Neural cell (in vitro differentiated cells): ENCODE measurements around the gene GLS2. TPM values are rescaled to one million over a fixed set of nuclear protein-coding genes. Genes with fewer than 3 reads are reported as not detected.
"Not testable (repeated sequence)": the region's sequence is repeated elsewhere in the genome, so short reads cannot be mapped to it uniquely, and the experiment has no call there.

Experiments used
- H2AFZ ChIP-seq: fragments of 200-600, 300-800 bp; sonication (generic), shearing (Covaris generic); 2 replicates; pipeline ENCODE4 v1.6.0; 2014; ENCODE audit warnings: low read depth, mild to moderate bottlenecking, antibody characterized with exemption, low read length, moderate library complexity
- H3F3A ChIP-seq: fragments of 200-600 bp; shearing (Covaris generic); 2 replicates; pipeline ENCODE4 v1.6.1; 2016; ENCODE audit warnings: mild to moderate bottlenecking, moderate library complexity, mixed read lengths, antibody characterized with exemption, low read length; ENCODE audit not compliant: insufficient read depth, poor library complexity, severe bottlenecking
- H3K27ac ChIP-seq: fragments of 200-600, 300-800 bp; sonication (generic), shearing (Covaris generic); 2 replicates; pipeline ENCODE4 v1.5.1; 2014; ENCODE audit warnings: mild to moderate bottlenecking, low read length, moderate library complexity
- H3K27me3 ChIP-seq: fragments of 300-800, 200-600 bp; sonication (generic), shearing (Covaris generic); 2 replicates; pipeline ENCODE4 v1.6.0; 2014; ENCODE audit warnings: mild to moderate bottlenecking, low read depth, low read length, moderate library complexity; ENCODE audit not compliant: insufficient read depth
- H3K36me3 ChIP-seq: fragments of 300-800, 200-600 bp; sonication (generic), shearing (Covaris generic); 2 replicates; pipeline ENCODE4 v1.5.1; 2014; ENCODE audit warnings: mild to moderate bottlenecking, antibody characterized with exemption, low read length, moderate library complexity; ENCODE audit not compliant: insufficient read depth
- H3K4me2 ChIP-seq: fragments of 300-800, 200-600 bp; sonication (generic), shearing (Covaris generic); 2 replicates; pipeline ENCODE4 v1.6.0; 2014; ENCODE audit warnings: mild to moderate bottlenecking, low read length
- H3K4me3 ChIP-seq: fragments of 300-800, 200-600 bp; sonication (generic), shearing (Covaris generic); 2 replicates; pipeline ENCODE4 v1.5.1; 2014; ENCODE audit warnings: mild to moderate bottlenecking, low read length, moderate library complexity
- H3K79me2 ChIP-seq: fragments of 200-600 bp; shearing (Covaris generic); replicated peaks from 2 replicates; pipeline ENCODE4 v1.6.0; 2014; ENCODE audit warnings: mild to moderate bottlenecking, low read length, moderate library complexity; ENCODE audit not compliant: insufficient read depth
- H3K9ac ChIP-seq: fragments of 300-800, 200-600 bp; sonication (generic), shearing (Covaris generic); 2 replicates; pipeline ENCODE4 v1.6.1; 2016; ENCODE audit warnings: mild to moderate bottlenecking, low read length, mixed read lengths
- H3K9me2 ChIP-seq: fragments of 200-600 bp; shearing (Covaris generic); 2 replicates; pipeline ENCODE4 v1.6.1; 2016; ENCODE audit warnings: mild to moderate bottlenecking, low read length, mixed read lengths; ENCODE audit not compliant: insufficient read depth
- H3K9me3 ChIP-seq: fragments of 200-600, 300-800 bp; sonication (generic), shearing (Covaris generic); 2 replicates; pipeline ENCODE4 v1.6.1; 2016; ENCODE audit warnings: mild to moderate bottlenecking, mixed run types, low read length, moderate library complexity, mixed read lengths
- H4K20me1 ChIP-seq: fragments of 200-600 bp; shearing (Covaris generic); 2 replicates; pipeline ENCODE4 v1.6.1; 2016; ENCODE audit warnings: mild to moderate bottlenecking, mixed run types; ENCODE audit not compliant: insufficient read depth
- EP300 ChIP-seq: fragments of 450-650 bp; conservative IDR thresholded peaks from 2 replicates; pipeline ENCODE4 v1.6.1; 2014; ENCODE audit warnings: antibody characterized with exemption, mild to moderate bottlenecking, moderate library complexity; ENCODE audit not compliant: poor library complexity, severe bottlenecking
- EZH2 ChIP-seq: fragments of 200-600, 300-800 bp; shearing (Covaris generic), sonication (generic); IDR thresholded peaks from 2 replicates; pipeline ENCODE4 v1.6.1; 2014; ENCODE audit warnings: antibody characterized with exemption, low read length, borderline replicate concordance, mild to moderate bottlenecking; ENCODE audit not compliant: insufficient read depth, poor library complexity, severe bottlenecking
- MXI1 ChIP-seq: fragments of 450-650 bp; conservative IDR thresholded peaks from 2 replicates; pipeline ENCODE4 v1.6.1; 2014; ENCODE audit warnings: antibody characterized with exemption, mild to moderate bottlenecking; ENCODE audit not compliant: poor library complexity, severe bottlenecking
- POLR2AphosphoS5 ChIP-seq: IDR thresholded peaks from 2 replicates; pipeline ENCODE4 v1.6.1; 2012
- RAD21 ChIP-seq: fragments of 450-650 bp; conservative IDR thresholded peaks from 2 replicates; pipeline ENCODE4 v1.6.1; 2014; ENCODE audit warnings: antibody characterized with exemption, mild to moderate bottlenecking, moderate library complexity
- SMC3 ChIP-seq: fragments of 450-650 bp; conservative IDR thresholded peaks from 2 replicates; pipeline ENCODE4 v1.6.1; 2014; ENCODE audit warnings: antibody characterized with exemption, mild to moderate bottlenecking, moderate library complexity; ENCODE audit not compliant: poor library complexity
- TAF1 ChIP-seq: IDR thresholded peaks from 2 replicates; pipeline ENCODE4 v1.6.1; 2012; ENCODE audit warnings: low read depth
- polyA plus RNA-seq: library from polyadenylated mRNA; depleted of rRNA; stranded (reverse); fragments of >200 nt; gene quantifications from 2 replicates; pipeline ENCODE4 v1.2.3, GENCODE V29; 2014
- TF ChIP-seq, protein P1 (sequence below): fragments of 450-650 bp; IDR thresholded peaks from 2 replicates; pipeline ENCODE4 v1.5.1; 2014; ENCODE audit warnings: antibody characterized with exemption, mild to moderate bottlenecking, moderate library complexity; ENCODE audit not compliant: poor library complexity, severe bottlenecking
- TF ChIP-seq, protein P2 (sequence below): IDR thresholded peaks from 2 replicates; pipeline ENCODE4 v1.6.1; 2012; ENCODE audit warnings: borderline replicate concordance

Gene GLS2
- polyA plus RNA-seq, 1 donor from 2014 or later, result 7.4 TPM

DNA sequence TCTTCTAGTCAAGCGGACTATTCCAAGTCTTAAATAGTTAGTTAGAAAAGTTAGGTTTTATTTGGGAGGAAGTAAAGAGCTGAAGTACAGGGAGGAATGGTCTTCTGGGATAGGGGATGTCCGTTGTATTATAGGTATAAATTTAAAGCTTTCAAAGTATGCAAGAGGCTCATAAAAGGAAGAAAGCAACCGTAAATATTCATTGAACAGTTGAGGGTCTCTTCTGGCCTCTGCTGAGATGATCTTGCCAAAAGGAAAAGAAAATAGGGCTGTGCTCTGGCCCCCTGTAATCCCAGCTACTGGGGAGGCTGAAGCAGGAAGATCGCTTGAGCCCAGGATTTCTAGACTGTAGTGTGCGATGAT, 38.4 kb downstream of the GLS2 start:
- peaks cover 2% of the 10 kb centered on the region for H3F3A ChIP-seq
- peak overlapping the region; percentile 16 for H3K4me2 ChIP-seq
- no peaks in the 10 kb centered on the region for H3K27me3 ChIP-seq
- no peaks in the 10 kb centered on the region for H4K20me1 ChIP-seq
- peak overlapping the region; percentile 78 for H3K27ac ChIP-seq
- H3K9me2 ChIP-seq, result no peaks in the 10 kb centered on the region
- TF ChIP-seq EP300, result no peak
- no peak for TF ChIP-seq TAF1
- TF ChIP-seq POLR2AphosphoS5, result no peak
- no peak for TF ChIP-seq RAD21
- TF ChIP-seq MXI1, result no peak
- TF ChIP-seq, protein P1, sequence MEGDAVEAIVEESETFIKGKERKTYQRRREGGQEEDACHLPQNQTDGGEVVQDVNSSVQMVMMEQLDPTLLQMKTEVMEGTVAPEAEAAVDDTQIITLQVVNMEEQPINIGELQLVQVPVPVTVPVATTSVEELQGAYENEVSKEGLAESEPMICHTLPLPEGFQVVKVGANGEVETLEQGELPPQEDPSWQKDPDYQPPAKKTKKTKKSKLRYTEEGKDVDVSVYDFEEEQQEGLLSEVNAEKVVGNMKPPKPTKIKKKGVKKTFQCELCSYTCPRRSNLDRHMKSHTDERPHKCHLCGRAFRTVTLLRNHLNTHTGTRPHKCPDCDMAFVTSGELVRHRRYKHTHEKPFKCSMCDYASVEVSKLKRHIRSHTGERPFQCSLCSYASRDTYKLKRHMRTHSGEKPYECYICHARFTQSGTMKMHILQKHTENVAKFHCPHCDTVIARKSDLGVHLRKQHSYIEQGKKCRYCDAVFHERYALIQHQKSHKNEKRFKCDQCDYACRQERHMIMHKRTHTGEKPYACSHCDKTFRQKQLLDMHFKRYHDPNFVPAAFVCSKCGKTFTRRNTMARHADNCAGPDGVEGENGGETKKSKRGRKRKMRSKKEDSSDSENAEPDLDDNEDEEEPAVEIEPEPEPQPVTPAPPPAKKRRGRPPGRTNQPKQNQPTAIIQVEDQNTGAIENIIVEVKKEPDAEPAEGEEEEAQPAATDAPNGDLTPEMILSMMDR, result no peak
- TF ChIP-seq EZH2, result no peak
- no peak for TF ChIP-seq SMC3
- TF ChIP-seq, protein P2, sequence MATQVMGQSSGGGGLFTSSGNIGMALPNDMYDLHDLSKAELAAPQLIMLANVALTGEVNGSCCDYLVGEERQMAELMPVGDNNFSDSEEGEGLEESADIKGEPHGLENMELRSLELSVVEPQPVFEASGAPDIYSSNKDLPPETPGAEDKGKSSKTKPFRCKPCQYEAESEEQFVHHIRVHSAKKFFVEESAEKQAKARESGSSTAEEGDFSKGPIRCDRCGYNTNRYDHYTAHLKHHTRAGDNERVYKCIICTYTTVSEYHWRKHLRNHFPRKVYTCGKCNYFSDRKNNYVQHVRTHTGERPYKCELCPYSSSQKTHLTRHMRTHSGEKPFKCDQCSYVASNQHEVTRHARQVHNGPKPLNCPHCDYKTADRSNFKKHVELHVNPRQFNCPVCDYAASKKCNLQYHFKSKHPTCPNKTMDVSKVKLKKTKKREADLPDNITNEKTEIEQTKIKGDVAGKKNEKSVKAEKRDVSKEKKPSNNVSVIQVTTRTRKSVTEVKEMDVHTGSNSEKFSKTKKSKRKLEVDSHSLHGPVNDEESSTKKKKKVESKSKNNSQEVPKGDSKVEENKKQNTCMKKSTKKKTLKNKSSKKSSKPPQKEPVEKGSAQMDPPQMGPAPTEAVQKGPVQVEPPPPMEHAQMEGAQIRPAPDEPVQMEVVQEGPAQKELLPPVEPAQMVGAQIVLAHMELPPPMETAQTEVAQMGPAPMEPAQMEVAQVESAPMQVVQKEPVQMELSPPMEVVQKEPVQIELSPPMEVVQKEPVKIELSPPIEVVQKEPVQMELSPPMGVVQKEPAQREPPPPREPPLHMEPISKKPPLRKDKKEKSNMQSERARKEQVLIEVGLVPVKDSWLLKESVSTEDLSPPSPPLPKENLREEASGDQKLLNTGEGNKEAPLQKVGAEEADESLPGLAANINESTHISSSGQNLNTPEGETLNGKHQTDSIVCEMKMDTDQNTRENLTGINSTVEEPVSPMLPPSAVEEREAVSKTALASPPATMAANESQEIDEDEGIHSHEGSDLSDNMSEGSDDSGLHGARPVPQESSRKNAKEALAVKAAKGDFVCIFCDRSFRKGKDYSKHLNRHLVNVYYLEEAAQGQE, result no peak
- H3K9me3 ChIP-seq, result no peaks in the 10 kb centered on the region
- H3K36me3 ChIP-seq, result no peaks in the 10 kb centered on the region
- H3K4me3 ChIP-seq, result peak overlapping the region; percentile 70
- H2AFZ ChIP-seq, result peak overlapping the region; percentile 93
- peak overlapping the region; percentile 74 for H3K9ac ChIP-seq
- no peaks in the 10 kb centered on the region for H3K79me2 ChIP-seq

DNA sequence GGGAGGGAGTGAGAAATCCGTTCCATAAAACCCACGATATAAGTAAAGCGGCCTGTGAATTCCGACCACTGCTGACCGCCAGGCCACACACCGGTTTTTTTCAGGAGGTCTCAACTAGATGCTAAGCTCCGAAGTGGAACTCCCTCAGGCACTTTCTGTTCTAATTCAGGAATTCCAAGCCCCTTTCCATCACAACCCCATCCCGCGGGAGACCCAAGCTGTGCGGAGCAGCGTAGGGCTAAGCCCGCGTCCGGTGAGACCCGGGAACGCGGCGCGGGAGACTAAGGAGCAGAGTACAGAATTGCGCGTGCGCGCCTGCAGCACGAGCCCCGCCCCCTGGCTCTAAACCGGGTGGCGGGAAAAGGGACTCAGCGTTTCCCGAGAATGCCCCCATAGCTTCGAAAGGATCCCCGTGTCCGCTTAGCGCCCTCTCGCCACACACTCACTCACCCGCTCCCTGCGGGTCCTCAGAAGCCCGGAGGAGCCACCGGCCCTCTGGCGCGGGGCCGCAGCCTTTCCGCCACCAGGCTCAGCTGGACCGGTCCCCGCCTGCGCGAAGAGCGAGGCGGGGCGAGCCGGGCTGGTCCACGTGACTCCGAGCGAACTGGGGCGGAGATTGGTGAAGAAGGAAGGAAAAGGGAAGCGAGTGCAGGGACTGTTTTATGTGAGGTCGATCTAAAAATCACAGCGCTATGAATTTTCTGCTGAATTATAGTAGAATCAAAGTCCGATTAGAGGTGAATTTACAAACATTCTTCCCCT, 38.9 kb downstream of the GLS2 start, which contains the start of gene TIMELESS:
TSS of gene TIMELESS (minus strand) at position 567 of the 762 bp plus-strand sequence. CDS start 15,256 bp downstream, outside the sequence.
- Histone ChIP-seq H3K27me3 (no peaks in the 10 kb centered on the region), H3K4me3 (peak within 1 kb of the TSS; percentile 70), H4K20me1 (no peaks in the 10 kb centered on the region), H3F3A (peaks cover 2% of the 10 kb centered on the region), H3K9me2 (no peaks in the 10 kb centered on the region), H2AFZ (peak within 1 kb of the TSS; percentile 93), H3K27ac (peak within 1 kb of the TSS; percentile 78), H3K79me2 (no peaks in the 10 kb centered on the region), H3K36me3 (no peaks in the 10 kb centered on the region), H3K9me3 (no peaks in the 10 kb centered on the region), H3K4me2 (peak within 1 kb of the TSS; percentile 66), H3K9ac (peak within 1 kb of the TSS; percentile 74)
- TF ChIP-seq EP300 (no peak), MXI1 (peak; percentile 99), SMC3 (peak; percentile 45), RAD21 (peak; percentile 28), TAF1 (peak; percentile 43), EZH2 (no peak), POLR2AphosphoS5 (peak; percentile 62)
- TF ChIP-seq, protein P1, result peak; percentile 39
- TF ChIP-seq, protein P2, result no peak

DNA sequence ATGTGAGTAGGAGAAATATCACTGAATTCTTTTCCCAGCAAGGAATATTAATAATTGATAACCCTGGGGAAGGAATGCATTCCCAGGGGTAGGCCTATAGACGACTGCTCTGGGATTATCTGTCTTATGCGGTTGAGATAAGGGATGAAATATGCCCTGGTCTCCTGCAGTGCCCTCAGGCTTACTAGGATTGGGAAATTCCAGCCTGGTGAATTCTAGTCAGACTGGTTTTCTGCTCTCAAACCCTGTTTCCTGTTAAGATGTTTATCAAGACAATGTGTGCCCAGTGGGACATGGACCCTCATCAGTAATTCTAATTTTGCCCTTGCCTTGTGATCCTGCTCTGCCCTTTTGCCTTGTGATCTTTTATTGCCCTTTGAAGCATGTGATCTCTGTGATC, 44.8 kb downstream of the GLS2 start:
- H3K27me3 ChIP-seq, H4K20me1 ChIP-seq, H3K4me2 ChIP-seq, H3K27ac ChIP-seq, H3K9me3 ChIP-seq, H3F3A ChIP-seq, H3K9ac ChIP-seq, H3K4me3 ChIP-seq, H3K9me2 ChIP-seq, H3K79me2 ChIP-seq, H2AFZ ChIP-seq, H3K36me3 ChIP-seq: not testable (repeated sequence)
